GM19397 (cell line): ENCODE results near the gene DNAL1.
"Not testable (repeated sequence)": the region's sequence is repeated elsewhere in the genome, so short reads cannot be mapped to it uniquely, and the experiment has no call there.

ENCODE experiments used
- ATAC-seq: cut with Tn5 transposase; IDR thresholded peaks from one replicate; pipeline ENCODE4 v1.9.1; 2021; ENCODE audit warnings: mild to moderate bottlenecking, moderate library complexity; ENCODE audit not compliant: unreplicated experiment

DNAL1 gene

DNA sequence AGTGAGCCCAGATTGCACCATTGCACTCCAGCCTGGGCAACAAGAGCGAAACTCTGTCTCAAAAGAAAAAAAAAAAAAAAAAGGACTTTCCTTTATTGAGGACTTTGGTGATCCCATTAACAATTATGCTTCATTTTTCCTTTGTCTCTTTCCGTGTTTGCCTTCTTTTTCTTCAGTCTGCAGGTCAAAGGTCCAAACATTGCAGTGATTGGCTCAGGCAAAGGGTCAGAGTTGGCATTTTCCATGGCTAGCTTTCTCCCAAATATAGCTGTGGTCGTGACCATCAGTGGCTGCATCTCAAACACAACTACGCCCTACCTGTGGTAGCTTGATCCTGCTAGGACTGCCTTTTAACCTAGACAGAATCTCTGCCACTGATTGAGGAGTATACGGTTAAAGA lies 7.0 kb upstream of the DNAL1 start:
- no peak for ATAC-seq

- no peak for ATAC-seq
These were observed 3.9 kb upstream of the DNAL1 start for GRCh38 chr14:73640796-73641365.

DNA sequence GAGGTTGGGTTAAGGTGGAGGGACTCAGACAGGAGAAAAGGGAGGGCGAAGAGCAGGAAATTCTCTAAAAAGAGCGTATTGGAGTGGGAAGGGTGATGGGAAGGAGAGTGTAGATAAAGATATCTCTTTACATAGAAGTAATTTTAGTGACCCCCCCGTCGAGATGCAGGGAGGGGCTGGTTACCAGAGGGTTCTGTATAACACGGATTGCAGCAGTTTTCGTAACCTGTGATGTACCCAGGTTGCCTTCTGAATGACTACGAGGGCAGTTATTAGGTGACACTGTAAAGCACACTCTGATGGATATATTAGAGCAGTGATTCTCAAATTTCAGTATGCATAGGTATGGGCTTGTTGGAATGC lies 443 bp downstream of the DNAL1 start:
- ATAC-seq, result no peak

DNA sequence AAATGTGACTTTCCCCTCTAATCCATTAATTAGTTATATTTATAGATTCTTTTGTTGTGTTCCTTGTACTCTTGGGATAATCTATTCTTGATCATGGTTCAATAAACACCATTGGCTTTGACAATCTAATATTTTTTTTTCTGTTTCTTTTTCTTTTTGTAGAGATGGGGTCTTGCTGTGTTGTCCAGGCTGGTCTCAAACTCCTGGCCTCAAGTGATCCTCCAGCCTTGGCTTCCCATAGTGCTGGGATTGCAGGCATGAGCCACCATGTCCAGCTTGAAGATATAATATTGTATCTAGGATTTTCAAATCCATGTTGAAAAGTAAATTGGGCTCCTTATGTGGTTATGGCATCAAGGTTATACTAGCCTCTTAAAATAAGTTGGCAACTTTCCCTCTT lies 6.2 kb downstream of the DNAL1 start:
- no peak for ATAC-seq

GRCh38 chr14:73655851-73656250 lies 11.1 kb downstream of the DNAL1 start:
- ATAC-seq, result no peak

- ATAC-seq, result not testable (repeated sequence)
These were observed 14.4 kb downstream of the DNAL1 start for GRCh38 chr14:73659202-73659601.

DNA sequence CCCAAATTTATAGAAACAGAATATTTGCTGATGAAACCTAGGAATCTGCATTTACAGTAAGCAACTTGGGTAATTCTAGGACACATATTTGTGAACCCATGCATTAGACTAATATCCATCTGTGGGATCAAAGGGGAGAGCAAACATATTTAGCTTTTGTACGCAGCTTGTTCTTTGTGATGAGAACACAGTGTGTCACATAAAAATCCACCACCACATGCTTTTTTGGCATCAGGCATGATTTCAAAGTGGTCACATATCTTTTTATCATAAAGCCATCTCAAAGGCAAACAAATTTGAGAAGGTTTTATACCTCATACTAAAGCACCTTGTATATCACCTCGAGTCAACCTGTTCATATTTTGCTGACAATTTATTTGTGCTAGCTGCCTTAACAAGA lies 15.7 kb downstream of the DNAL1 start:
- no peak for ATAC-seq

- no peak for ATAC-seq
These were observed 17.1 kb downstream of the DNAL1 start for GRCh38 chr14:73661872-73662271.

DNA sequence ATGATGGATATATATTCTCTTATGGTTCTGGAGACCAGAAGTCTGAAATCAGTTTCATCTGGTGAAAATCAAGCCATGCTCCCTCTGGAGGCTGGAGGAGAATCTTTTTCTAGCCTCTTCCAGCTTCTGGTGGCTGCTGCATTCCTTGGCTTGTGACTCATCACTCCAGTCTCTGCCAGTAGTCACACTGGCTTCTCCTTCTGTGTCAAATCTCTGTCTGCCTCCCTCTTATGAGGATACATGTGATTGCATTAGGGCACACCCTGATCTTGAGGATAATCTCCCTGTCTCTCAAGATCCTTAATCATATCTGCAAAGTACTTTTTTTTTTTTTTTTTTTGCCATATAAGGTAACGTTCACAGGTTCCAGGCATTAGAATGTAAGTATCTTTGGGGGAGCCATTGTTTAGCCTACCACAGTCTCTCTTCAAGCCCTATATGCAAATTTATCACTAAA lies 17.7 kb downstream of the DNAL1 start:
- no peak for ATAC-seq

DNA sequence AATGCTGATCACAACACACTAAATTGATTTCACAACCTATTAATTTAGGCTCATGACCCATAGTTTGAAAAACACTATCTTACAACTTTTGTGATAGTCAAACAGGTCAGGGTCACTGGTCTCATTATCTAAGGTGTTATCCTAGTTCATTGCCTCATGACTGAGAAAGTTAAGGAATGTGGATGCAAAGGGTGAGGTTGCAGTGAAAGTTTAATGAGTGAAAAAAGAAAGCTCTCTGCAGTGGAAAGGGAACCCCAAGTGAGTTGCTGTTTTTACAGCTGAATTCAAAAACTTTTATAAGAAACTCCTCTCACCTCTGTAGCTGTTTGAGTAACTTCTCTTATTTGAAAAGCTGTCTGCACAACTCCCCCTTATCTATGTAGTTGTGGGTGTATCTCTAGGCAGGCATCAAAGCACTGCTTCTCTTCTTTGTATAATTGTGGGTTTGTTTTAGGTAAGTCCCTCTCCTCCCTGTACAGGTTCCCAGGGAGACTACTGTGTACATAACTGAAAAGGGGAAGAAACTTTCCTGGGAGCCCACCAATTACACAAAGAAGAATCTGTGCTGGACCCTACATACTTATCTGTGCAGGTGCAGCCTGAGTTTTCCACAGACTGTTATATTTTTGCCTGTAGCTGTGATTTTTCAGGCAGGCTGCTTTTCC lies 18.9 kb downstream of the DNAL1 start:
- no peak for ATAC-seq

DNA sequence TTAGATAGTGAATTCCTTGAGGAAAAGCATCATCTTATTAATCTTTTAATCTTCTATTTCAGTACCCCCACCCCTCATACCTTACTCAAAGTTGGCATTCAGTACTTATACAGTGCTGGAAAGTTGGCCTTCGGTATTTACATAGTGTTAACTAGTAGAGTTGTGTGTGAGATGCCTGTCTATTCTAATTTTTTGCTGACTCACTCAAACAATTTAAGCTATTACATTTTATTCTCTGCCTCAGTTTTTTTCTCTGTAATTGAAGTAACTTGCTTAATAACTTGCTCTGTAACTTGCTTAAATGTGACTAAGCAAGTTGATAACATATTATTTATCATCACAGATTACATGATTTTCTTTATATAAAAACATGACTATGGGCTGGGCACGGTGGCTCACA lies 20.3 kb downstream of the DNAL1 start:
- ATAC-seq, result no peak

GRCh38 chr14:73666583-73666982 lies 21.8 kb downstream of the DNAL1 start:
- ATAC-seq, result no peak

DNA sequence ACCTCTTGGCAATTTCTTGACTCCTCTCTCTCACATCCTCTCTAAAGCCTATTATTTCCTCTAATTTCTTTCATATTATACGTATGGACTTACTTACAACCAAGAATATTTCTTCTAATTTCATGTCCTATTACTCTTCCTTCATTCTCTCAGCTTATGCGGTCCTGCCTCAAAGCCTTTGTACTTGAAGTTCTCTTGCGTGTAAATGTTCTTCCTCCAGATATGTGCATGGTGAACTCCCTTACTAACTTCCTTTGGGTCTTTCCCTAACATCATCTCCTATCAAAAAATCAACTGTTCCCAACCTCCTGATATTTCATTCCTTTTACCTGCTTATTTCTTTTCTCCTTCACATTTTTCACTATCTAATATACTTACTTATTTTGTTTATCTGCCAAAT lies 23.1 kb downstream of the DNAL1 start:
- ATAC-seq, result no peak

DNA sequence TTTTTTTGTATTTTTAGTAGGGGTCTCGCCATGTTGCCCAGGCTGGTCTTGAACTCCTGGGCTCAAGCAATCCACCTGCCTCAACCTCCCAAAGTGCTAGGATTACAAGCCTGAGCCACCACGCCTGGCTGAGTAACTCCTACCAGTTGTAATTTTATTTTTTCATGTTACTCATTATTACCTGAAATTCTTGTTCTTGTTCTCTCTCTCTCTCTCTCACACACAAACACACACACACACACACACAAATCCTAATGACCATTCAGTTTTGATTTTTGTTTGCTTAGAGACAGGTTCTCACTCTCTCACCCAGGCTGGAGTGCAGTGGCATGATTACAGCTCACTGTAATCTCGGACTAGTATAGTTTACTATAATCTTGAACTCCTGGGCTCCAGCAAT lies 30.2 kb downstream of the DNAL1 start:
- no peak for ATAC-seq

DNA sequence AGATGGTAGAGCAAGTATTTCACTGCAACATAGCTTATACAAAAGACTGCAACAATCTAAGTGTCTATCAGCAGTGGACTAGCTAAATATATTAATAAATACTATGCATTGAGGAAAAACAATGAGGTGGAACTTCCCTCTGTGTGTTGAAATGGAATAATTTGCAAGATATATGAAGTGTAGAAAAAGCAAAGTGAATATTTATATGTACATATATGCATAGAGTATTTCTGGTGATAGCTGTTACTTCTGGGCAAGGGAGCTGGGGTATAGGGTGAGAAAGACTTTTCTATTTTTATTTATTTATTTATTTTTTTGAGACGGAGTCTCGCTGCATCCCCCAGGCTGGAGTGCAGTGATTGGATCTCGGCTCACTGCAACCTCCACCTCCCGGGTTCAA lies 33.9 kb downstream of the DNAL1 start:
- ATAC-seq, result no peak

GRCh38 chr14:73680821-73681220 lies 36.0 kb downstream of the DNAL1 start:
- ATAC-seq, result no peak

- ATAC-seq, result no peak
These were observed 39.8 kb downstream of the DNAL1 start for GRCh38 chr14:73684627-73685026.

DNA sequence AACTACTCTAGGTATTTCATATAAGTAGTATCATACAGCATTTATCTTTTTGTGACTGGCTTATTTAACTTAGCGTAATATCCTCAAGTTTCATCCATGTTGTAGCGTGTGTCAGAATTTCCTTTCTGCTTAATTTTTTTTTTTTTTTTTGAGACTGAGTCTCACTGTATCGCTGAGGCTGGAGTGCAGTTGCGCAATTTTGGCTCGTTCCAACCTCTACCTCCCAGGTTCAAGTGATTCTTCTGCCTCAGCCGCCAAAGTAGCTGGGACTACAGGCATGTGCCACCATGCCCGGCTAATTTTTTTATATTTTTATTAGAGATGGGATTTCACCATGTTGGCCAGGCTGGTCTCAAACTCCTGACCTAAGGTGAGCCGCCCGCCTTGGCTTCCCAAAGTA lies 40.5 kb downstream of the DNAL1 start:
- no peak for ATAC-seq

DNA sequence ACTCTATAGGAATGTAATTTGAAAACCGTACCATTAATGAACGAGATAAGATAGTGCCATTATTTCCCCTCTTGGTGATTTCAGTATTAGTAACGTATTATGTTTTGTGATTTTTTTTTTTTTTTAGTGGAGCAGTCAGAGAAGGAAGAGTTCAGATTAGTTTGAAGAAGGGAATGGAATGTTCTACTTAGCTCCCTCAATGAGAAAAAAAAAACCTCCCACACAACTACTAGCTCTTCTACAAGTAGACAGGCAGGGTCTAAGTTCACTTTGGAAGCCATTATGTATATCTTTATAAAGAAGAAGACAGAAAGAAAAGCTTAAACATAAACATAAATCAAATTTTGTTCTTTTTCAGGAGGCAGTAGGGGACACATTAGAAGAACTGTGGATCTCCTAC lies 42.1 kb downstream of the DNAL1 start:
- no peak for ATAC-seq

DNA sequence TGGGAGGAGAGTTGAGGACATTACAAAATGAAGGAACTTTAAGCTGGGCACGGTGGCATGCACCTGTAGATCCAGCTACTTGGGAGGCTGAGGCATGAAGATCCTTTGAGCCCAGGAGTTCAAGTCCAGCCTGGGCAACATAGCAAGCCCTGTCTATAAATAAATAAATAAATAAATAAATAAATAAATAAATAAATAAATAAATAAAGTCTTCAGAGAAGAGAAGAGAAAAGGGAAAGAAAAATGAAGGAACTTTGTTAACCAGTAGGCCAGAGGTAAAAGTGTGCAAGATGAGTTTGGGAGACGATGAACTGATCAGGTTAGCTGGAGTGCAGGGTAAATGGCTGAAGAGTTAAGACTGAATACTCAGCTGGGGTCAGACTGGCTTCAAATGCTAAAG lies 49.3 kb downstream of the DNAL1 start:
- ATAC-seq, result no peak

GRCh38 chr14:73695082-73695481 lies 50.3 kb downstream of the DNAL1 start:
- ATAC-seq, result no peak

DNA sequence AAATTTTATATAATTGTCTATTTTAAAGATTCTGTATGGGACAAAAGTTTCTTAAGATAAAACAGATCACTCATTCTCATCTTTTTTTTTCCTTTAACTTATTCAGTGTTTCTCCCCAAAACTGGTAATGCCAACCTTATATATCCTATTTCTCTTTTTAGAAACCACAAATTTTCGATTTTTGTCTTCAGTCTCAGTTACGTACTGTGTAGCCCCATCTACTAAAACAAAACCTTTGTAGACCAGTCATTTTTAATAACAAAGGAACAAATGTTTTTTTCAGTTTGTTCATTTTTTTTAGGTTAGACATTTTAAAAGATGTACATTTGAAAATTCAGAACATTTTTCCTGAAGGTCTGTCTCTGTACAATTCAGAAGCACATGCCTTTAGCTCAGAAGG lies 51.2 kb downstream of the DNAL1 start:
- peak; percentile 21 for ATAC-seq
